GM12878 (cell line): ENCODE results near the gene IQGAP1. TPM values are rescaled to one million over a fixed set of nuclear protein-coding genes. Genes with fewer than 3 reads are reported as not detected.

Source experiments
- ATAC-seq: fragments of 200-7000 bp; cut with Tn5 transposase; 3 replicates; pipeline ENCODE4 v1.9.1; 2020; ENCODE audit warnings: mild to moderate bottlenecking, moderate library complexity
- BruUV-seq: library from RNA; stranded (reverse); fragments of 400-500 nt; replicated peaks from 2 replicates; lab custom pipeline; 2021; lab: Mats Ljungman, UMichigan
- CTCF ChIA-PET: fragments of 300-600 bp; sonication (Branson Sonifier 250); formaldehyde crosslinking; extraction: SDS; loops from one replicate; lab custom pipeline; 2021; ENCODE audit warnings: inconsistent platforms; lab: Yijun Ruan, JAX
- POLR2A ChIA-PET: fragments of 350-600 bp; formaldehyde crosslinking; extraction: SDS; loops from one replicate; lab custom pipeline; 2021; ENCODE audit warnings: inconsistent platforms; lab: Charles Lee
- RAD21 ChIA-PET: fragments of 300-600 bp; sonication (Branson Sonifier 250); formaldehyde crosslinking; loops from one replicate; lab custom pipeline; 2023; ENCODE audit warnings: antibody characterized with exemption; ENCODE audit not compliant: unreplicated experiment; lab: Charles Lee
- SMC1A ChIA-PET: fragments of 300-600 bp; sonication (Branson Sonifier 250); formaldehyde crosslinking; loops from one replicate; lab custom pipeline; 2023; ENCODE audit not compliant: unreplicated experiment, uncharacterized antibody; lab: Charles Lee
- DNase-seq: peaks from one replicate; pipeline ENCODE4 v3.0.0-alpha.2; 2011; ENCODE audit warnings: low read depth, low spot score
- FAIRE-seq: peaks from 3 replicates; lab custom pipeline; 2011; peaks lifted over from hg19 to GRCh38; lab: Jason Lieb, UNC
- H2AFZ ChIP-seq: 2 replicates; pipeline ENCODE4 v1.6.0; 2011; ENCODE audit warnings: low read depth, low read length, control low read depth; ENCODE audit not compliant: control insufficient read depth
- H3K27ac ChIP-seq: 2 replicates; pipeline ENCODE4 v1.5.1; 2011; ENCODE audit warnings: control low read depth; ENCODE audit not compliant: control insufficient read depth, insufficient read depth
- H3K27me3 ChIP-seq, 2 experiments: replicated peaks in 1 of 2; 2 replicates each; pipeline versions ENCODE4 v1.6.0 to v1.6.1; 2011; ENCODE audit warnings: low read length in 1 of 2; ENCODE audit not compliant: control insufficient read depth in 2 of 2, insufficient read depth in 2 of 2
- H3K36me3 ChIP-seq, 2 experiments: 2 replicates each; pipeline ENCODE4 v1.5.1; 2011; ENCODE audit warnings: low read length in 1 of 2; ENCODE audit not compliant: control insufficient read depth in 2 of 2, insufficient read depth in 2 of 2
- H3K4me1 ChIP-seq: 2 replicates; pipeline ENCODE4 v1.6.1; 2011; ENCODE audit warnings: mild to moderate bottlenecking, low read length, moderate library complexity, mixed read lengths; ENCODE audit not compliant: control insufficient read depth, insufficient read depth
- H3K4me2 ChIP-seq: 2 replicates; pipeline ENCODE4 v1.6.0; 2011; ENCODE audit warnings: control low read depth; ENCODE audit not compliant: control insufficient read depth, insufficient read depth
- H3K4me3 ChIP-seq: fragments of 200-600 bp; sonication (generic); 2 replicates; pipeline ENCODE4 v1.5.1; 2016
- H3K79me2 ChIP-seq: 2 replicates; pipeline ENCODE4 v1.6.0; 2011; ENCODE audit warnings: low read length; ENCODE audit not compliant: control insufficient read depth, insufficient read depth
- H3K9ac ChIP-seq: 2 replicates; pipeline ENCODE4 v1.8.0; 2011; ENCODE audit warnings: low read length, control low read depth, mixed read lengths; ENCODE audit not compliant: control insufficient read depth, insufficient read depth
- H3K9me3 ChIP-seq: replicated peaks from 3 replicates; pipeline ENCODE4 v1.5.1; 2011; ENCODE audit warnings: mild to moderate bottlenecking, low read length; ENCODE audit not compliant: control insufficient read depth, insufficient read depth
- H4K20me1 ChIP-seq: 2 replicates; pipeline ENCODE4 v1.6.0; 2011; ENCODE audit not compliant: control insufficient read depth, insufficient read depth
- CBX5 ChIP-seq: sonication (generic); IDR thresholded peaks from 2 replicates; pipeline ENCODE4 v1.6.1; 2016; ENCODE audit warnings: low read depth, moderate library complexity, mild to moderate bottlenecking, inconsistent platforms
- ELK1 ChIP-seq: IDR thresholded peaks from 2 replicates; pipeline ENCODE4 v1.6.1; 2012; ENCODE audit warnings: low read depth, low read length, improper control_type of control experiment
- WRNIP1 ChIP-seq: IDR thresholded peaks from 2 replicates; pipeline ENCODE4 v1.6.1; 2011; ENCODE audit warnings: low read depth, low read length, improper control_type of control experiment, borderline replicate concordance
- ZBTB4 ChIP-seq: fragments of 450-650 bp; formaldehyde crosslinking; IDR thresholded peaks from 2 replicates; pipeline ENCODE4 v1.4.0; 2022; ENCODE audit warnings: mild to moderate bottlenecking, moderate library complexity
- WGBS: methylation state at CpG from one replicate; pipeline ENCODE4 v1.1.6; 2016; ENCODE audit warnings: low lambda C conversion rate; ENCODE audit not compliant: insufficient replicate concordance, insufficient coverage; ENCODE audit errors: missing lambda C conversion rate; 5-methylcytosine and 5-hydroxymethylcytosine counted together
- in situ Hi-C: fragments of 300-500 bp; cut with MboI; formaldehyde crosslinking; loops from 9 replicates; pipeline ENCODE4 v1.14.3; 2018; ENCODE audit warnings: mixed read lengths
- intact Hi-C: fragments of 100-400 bp; cut with micrococcal nuclease; formaldehyde crosslinking; loops from one replicate; pipeline ENCODE4 v1.14.2; 2022; ENCODE audit not compliant: unreplicated experiment
- polyA plus RNA-seq, 11 experiments: library from polyadenylated mRNA; depleted of rRNA in 4 of 11; unstranded in 6 of 11; stranded (reverse) in 5 of 11; fragments of >200 nt; fragmentation: Nextera tagmentation in 4 of 11; fragmentation: Illumina TruSeq in 1 of 11; extraction: Ambion mirVana in 4 of 11; extraction: Trizol in 1 of 11; gene quantifications; 1 replicate in 1 of 11; 2 replicates in 10 of 11; pipeline versions ENCODE4 v1.2.1 to v1.2.3, GENCODE V29; 2011 to 2016; ENCODE audit warnings: inconsistent platforms in 2 of 11, missing spikeins in 2 of 11, low read depth in 1 of 11
- total RNA-seq, 4 experiments: library from RNA; depleted of rRNA in 3 of 4; stranded (reverse); fragments of >200 nt in 3 of 4; fragmentation: Illumina TruSeq in 1 of 4; extraction: Trizol in 1 of 4; gene quantifications; 2 replicates each; pipeline versions ENCODE4 v1.2.1 to v1.2.3, GENCODE V29; 2013 to 2021

Gene IQGAP1
- total and polyA plus RNA-seq, 10 of the 15 experiments (the other 5 are each of a cell fraction or from before 2014, with no cell fraction given) = 65.2 to 250 (median 112) TPM

- TF ChIP-seq ZBTB4 (CRISPR knock-in tag) (no peak), WRNIP1 (no peak)
These were observed 11.3 kb upstream of the IQGAP1 start (continued) for GRCh38 chr15:90376789-90377188.

GRCh38 chr15:90379263-90379662 lies 8.8 kb upstream of the IQGAP1 start:
- FAIRE-seq = no peak
- no TSS peak for BruUV-seq
- TF ChIP-seq ELK1 = no peak
- peak; percentile 73; the same call in 1 of the 2 replicates for TF ChIP-seq CBX5
- POLR2A ChIA-PET = no interaction called here
- Histone ChIP-seq H3K9ac (no peak overlapping the region), H4K20me1 (no peaks in the 10 kb centered on the region), H2AFZ (no peak overlapping the region), H3K4me1 (peaks cover 5% of the 10 kb centered on the region; the same call in 1 of the 2 replicates), H3K27ac (no peak overlapping the region), H3K79me2 (no peaks in the 10 kb centered on the region), H3K36me3 (no peaks in the 10 kb centered on the region), H3K9me3 (peaks cover 14% of the 10 kb centered on the region), H3K4me3 (no peak overlapping the region), H3K27me3 (no peaks in the 10 kb centered on the region), H3K4me2 (no peak overlapping the region)
- 47% methylated on average over 3 of the region's 3 CpGs for WGBS
- ATAC-seq = no peak
- in situ Hi-C loops (no loop called here), intact Hi-C loops (no loop called here)
- SMC1A ChIA-PET = no interaction called here
- CTCF ChIA-PET = interaction anchor here (2.3 kb wide), 1 partner anchor 18 kb away, joined by 12 read pairs; no protein-coding TSS in a partner anchor
- RAD21 ChIA-PET = interaction anchor here (1.2 kb wide), 1 partner anchor 59 kb away, joined by 3 read pairs; no protein-coding TSS in a partner anchor
- DNase-seq = no peak
